HepG2 (cell line): ENCODE results near the gene GAL3ST2. TPM values are rescaled to one million over a fixed set of nuclear protein-coding genes. Genes with fewer than 3 reads are reported as not detected.

Source experiments
- DR1 ChIP-seq: sonication (generic); formaldehyde crosslinking; IDR thresholded peaks from 2 replicates; pipeline ENCODE4 v1.8.0; 2021; ENCODE audit warnings: mild to moderate bottlenecking, missing genetic modification reagents, inconsistent platforms
- GATAD1 ChIP-seq: IDR thresholded peaks from 2 replicates; pipeline ENCODE4 v1.6.1; 2016; ENCODE audit warnings: missing genetic modification reagents, missing compliant biosample characterization
- GATAD2A ChIP-seq: IDR thresholded peaks from 2 replicates; pipeline ENCODE4 v1.6.1; 2016
- HNRNPH1 ChIP-seq: fragments of 200-400 bp; formaldehyde crosslinking; optimal IDR thresholded peaks from 2 replicates; pipeline ENCODE3; 2017; ENCODE audit warnings: mild to moderate bottlenecking, low read depth, low read length
- KLF13 ChIP-seq: sonication (generic); formaldehyde crosslinking; IDR thresholded peaks from 2 replicates; pipeline ENCODE4 v1.4.0; 2020; ENCODE audit warnings: mild to moderate bottlenecking, missing genetic modification reagents
- PAF1 ChIP-seq: IDR thresholded peaks from 2 replicates; pipeline ENCODE4 v1.6.1; 2016; ENCODE audit warnings: missing genetic modification reagents, missing compliant biosample characterization
- POLR2A ChIP-seq, 2 experiments: IDR thresholded peaks; 2 replicates each; pipeline ENCODE4 v1.6.1; 2011; ENCODE audit warnings: low read depth in 2 of 2, low read length in 2 of 2, mild to moderate bottlenecking in 1 of 2, moderate library complexity in 1 of 2; ENCODE audit not compliant: insufficient read depth in 1 of 2
- SNRNP70 ChIP-seq: fragments of 200-400 bp; formaldehyde crosslinking; IDR thresholded peaks from 2 replicates; pipeline ENCODE4 v1.6.1; 2017; ENCODE audit warnings: mild to moderate bottlenecking, low read depth, low read length, moderate library complexity
- ZKSCAN1 ChIP-seq: fragments of 150-350 bp; IDR thresholded peaks from 2 replicates; pipeline ENCODE4 v1.6.1; 2014; ENCODE audit warnings: low read length
- ZMYM2 ChIP-seq: sonication (generic); formaldehyde crosslinking; IDR thresholded peaks from 2 replicates; pipeline ENCODE4 v1.8.0; 2022; ENCODE audit warnings: mild to moderate bottlenecking, missing genetic modification reagents
- ZNF17 ChIP-seq: sonication (generic); formaldehyde crosslinking; IDR thresholded peaks from 2 replicates; pipeline ENCODE4 v1.5.0; 2020; ENCODE audit warnings: mild to moderate bottlenecking, missing genetic modification reagents
- ZNF207 ChIP-seq: fragments of 450-650 bp; IDR thresholded peaks from 2 replicates; pipeline ENCODE4 v1.6.1; 2016; ENCODE audit warnings: antibody characterized with exemption, borderline replicate concordance
- ZNF264 ChIP-seq: sonication (generic); formaldehyde crosslinking; IDR thresholded peaks from 2 replicates; pipeline ENCODE4 v1.4.0; 2020; ENCODE audit warnings: missing genetic modification reagents
- ZNF552 ChIP-seq: sonication (generic); formaldehyde crosslinking; IDR thresholded peaks from 2 replicates; pipeline ENCODE4 v1.9.0; 2022; ENCODE audit warnings: missing genetic modification reagents, mild to moderate bottlenecking, borderline replicate concordance
- ZNF792 ChIP-seq: IDR thresholded peaks from 2 replicates; pipeline ENCODE4 v1.6.1; 2016
- ZNF879 ChIP-seq: sonication (generic); formaldehyde crosslinking; IDR thresholded peaks from 2 replicates; pipeline ENCODE4 v1.8.1; 2023; ENCODE audit warnings: missing genetic modification reagents
- polyA plus RNA-seq, 8 experiments: library from polyadenylated mRNA; depleted of rRNA in 3 of 8; stranded (reverse) in 7 of 8; unstranded in 1 of 8; fragments of >200 nt; fragmentation: Illumina TruSeq in 4 of 8; extraction: Trizol in 4 of 8; gene quantifications; 2 replicates each; pipeline versions ENCODE4 v1.2.1 to v1.2.3, GENCODE V29; 2011 to 2016; ENCODE audit warnings: low read depth in 4 of 8, missing spikeins in 1 of 8, mixed read lengths in 1 of 8; ENCODE audit not compliant: insufficient read depth in 1 of 8
- total RNA-seq, 5 experiments: library from RNA; depleted of rRNA; stranded (reverse); fragments of >200 nt; fragmentation: Illumina TruSeq; extraction: Trizol; gene quantifications; 2 replicates each; pipeline ENCODE4 v1.2.3, GENCODE V29; 2016; ENCODE audit warnings: low read depth in 1 of 5
- TF ChIP-seq, protein P1 (sequence below): sonication (generic); formaldehyde crosslinking; IDR thresholded peaks from 2 replicates; pipeline ENCODE4 v1.5.0; 2020; ENCODE audit warnings: missing genetic modification reagents, mild to moderate bottlenecking, borderline replicate concordance
- TF ChIP-seq, protein P2 (sequence below): sonication (generic); formaldehyde crosslinking; IDR thresholded peaks from 2 replicates; pipeline ENCODE4 v1.4.0; 2020; ENCODE audit warnings: mild to moderate bottlenecking, missing genetic modification reagents
- TF ChIP-seq, protein P3 (sequence below): IDR thresholded peaks from 2 replicates; pipeline ENCODE4 v1.6.1; 2016
- TF ChIP-seq, protein P4 (sequence below): sonication (generic); formaldehyde crosslinking; IDR thresholded peaks from 2 replicates; pipeline ENCODE4 v1.8.1; 2022; ENCODE audit warnings: low read depth, mild to moderate bottlenecking, missing genetic modification reagents
- TF ChIP-seq, protein P5 (sequence below): sonication (generic); formaldehyde crosslinking; IDR thresholded peaks from 2 replicates; pipeline ENCODE4 v1.4.0; 2020; ENCODE audit warnings: missing genetic modification reagents

The GAL3ST2 gene
- total and polyA plus RNA-seq, 2 of the 13 experiments (the other 11 are each of a cell fraction or from before 2014, with no cell fraction given): 0.17 to 0.20 TPM

DNA sequence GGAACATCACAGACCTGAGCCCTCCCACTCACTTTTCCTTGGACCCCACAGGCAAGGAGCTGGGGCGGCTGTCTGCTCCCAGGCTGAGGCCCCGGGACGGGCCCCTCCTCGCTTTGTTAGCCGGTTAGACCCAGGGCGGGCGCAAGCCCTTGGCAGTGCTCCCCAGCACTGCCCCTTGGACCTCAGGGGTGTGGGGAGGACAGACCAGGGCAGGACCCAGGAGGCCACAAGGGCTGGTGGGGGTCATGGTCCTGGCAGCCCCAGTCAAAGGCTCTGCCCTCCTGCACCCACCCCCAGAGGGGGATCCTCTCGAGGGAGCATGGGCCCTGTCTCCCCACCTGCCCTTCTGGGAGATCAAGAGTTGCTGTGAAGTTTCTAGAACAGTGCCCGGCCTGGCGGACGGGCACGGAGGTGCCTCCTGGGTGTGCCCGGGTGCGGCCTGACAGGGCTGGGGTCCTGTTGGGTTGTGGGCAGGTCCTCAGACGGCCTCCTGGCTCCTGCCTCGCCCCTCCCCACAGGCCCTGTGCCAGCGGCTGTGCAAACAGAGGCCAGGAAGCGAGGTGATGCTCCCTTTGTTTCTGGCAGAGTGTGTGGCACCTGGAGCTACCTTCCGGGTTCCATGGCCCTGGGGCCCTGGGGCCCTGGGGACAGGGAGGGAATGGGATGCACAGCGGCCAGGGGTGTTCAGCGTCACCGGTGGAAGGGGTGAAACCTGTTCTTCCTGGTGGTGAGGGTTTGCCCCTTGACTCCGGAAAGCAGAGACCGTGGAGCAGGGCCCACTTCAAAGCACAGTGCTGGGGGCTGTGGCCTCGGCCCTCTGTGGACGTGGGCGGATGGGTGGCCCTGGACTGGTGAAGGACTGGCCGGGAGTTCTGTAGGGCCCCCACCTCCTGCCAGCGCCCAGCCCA, 2.9 kb upstream of the GAL3ST2 start (continued):
- TF ChIP-seq, protein P1, sequence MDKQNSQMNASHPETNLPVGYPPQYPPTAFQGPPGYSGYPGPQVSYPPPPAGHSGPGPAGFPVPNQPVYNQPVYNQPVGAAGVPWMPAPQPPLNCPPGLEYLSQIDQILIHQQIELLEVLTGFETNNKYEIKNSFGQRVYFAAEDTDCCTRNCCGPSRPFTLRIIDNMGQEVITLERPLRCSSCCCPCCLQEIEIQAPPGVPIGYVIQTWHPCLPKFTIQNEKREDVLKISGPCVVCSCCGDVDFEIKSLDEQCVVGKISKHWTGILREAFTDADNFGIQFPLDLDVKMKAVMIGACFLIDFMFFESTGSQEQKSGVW (CRISPR knock-in tag): no peak
- TF ChIP-seq ZNF264: 0 out of 2 replicates have a peak, but pooled peaks have one; percentile 7
- TF ChIP-seq PAF1: 0 out of 2 replicates have a peak, but pooled peaks have one; percentile 39
- TF ChIP-seq SNRNP70: no peak
- TF ChIP-seq ZKSCAN1: no peak
- TF ChIP-seq, protein P2, sequence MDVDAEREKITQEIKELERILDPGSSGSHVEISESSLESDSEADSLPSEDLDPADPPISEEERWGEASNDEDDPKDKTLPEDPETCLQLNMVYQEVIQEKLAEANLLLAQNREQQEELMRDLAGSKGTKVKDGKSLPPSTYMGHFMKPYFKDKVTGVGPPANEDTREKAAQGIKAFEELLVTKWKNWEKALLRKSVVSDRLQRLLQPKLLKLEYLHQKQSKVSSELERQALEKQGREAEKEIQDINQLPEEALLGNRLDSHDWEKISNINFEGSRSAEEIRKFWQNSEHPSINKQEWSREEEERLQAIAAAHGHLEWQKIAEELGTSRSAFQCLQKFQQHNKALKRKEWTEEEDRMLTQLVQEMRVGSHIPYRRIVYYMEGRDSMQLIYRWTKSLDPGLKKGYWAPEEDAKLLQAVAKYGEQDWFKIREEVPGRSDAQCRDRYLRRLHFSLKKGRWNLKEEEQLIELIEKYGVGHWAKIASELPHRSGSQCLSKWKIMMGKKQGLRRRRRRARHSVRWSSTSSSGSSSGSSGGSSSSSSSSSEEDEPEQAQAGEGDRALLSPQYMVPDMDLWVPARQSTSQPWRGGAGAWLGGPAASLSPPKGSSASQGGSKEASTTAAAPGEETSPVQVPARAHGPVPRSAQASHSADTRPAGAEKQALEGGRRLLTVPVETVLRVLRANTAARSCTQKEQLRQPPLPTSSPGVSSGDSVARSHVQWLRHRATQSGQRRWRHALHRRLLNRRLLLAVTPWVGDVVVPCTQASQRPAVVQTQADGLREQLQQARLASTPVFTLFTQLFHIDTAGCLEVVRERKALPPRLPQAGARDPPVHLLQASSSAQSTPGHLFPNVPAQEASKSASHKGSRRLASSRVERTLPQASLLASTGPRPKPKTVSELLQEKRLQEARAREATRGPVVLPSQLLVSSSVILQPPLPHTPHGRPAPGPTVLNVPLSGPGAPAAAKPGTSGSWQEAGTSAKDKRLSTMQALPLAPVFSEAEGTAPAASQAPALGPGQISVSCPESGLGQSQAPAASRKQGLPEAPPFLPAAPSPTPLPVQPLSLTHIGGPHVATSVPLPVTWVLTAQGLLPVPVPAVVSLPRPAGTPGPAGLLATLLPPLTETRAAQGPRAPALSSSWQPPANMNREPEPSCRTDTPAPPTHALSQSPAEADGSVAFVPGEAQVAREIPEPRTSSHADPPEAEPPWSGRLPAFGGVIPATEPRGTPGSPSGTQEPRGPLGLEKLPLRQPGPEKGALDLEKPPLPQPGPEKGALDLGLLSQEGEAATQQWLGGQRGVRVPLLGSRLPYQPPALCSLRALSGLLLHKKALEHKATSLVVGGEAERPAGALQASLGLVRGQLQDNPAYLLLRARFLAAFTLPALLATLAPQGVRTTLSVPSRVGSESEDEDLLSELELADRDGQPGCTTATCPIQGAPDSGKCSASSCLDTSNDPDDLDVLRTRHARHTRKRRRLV (CRISPR knock-in tag): no peak
- no peak for TF ChIP-seq ZNF17 (CRISPR knock-in tag)
- no peak for TF ChIP-seq ZNF207
- TF ChIP-seq ZMYM2 (CRISPR knock-in tag): peak; percentile 22; the same call in 1 of the 2 replicates
- TF ChIP-seq, protein P3, sequence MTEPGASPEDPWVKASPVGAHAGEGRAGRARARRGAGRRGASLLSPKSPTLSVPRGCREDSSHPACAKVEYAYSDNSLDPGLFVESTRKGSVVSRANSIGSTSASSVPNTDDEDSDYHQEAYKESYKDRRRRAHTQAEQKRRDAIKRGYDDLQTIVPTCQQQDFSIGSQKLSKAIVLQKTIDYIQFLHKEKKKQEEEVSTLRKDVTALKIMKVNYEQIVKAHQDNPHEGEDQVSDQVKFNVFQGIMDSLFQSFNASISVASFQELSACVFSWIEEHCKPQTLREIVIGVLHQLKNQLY (CRISPR knock-in tag): peak; percentile 28; the same call in 1 of the 2 replicates
- TF ChIP-seq ZNF552: peak; percentile 27; the same call in 1 of the 2 replicates
- no peak for TF ChIP-seq ZNF879 (CRISPR knock-in tag)
- TF ChIP-seq KLF13 (CRISPR knock-in tag): no peak
- TF ChIP-seq, protein P4, sequence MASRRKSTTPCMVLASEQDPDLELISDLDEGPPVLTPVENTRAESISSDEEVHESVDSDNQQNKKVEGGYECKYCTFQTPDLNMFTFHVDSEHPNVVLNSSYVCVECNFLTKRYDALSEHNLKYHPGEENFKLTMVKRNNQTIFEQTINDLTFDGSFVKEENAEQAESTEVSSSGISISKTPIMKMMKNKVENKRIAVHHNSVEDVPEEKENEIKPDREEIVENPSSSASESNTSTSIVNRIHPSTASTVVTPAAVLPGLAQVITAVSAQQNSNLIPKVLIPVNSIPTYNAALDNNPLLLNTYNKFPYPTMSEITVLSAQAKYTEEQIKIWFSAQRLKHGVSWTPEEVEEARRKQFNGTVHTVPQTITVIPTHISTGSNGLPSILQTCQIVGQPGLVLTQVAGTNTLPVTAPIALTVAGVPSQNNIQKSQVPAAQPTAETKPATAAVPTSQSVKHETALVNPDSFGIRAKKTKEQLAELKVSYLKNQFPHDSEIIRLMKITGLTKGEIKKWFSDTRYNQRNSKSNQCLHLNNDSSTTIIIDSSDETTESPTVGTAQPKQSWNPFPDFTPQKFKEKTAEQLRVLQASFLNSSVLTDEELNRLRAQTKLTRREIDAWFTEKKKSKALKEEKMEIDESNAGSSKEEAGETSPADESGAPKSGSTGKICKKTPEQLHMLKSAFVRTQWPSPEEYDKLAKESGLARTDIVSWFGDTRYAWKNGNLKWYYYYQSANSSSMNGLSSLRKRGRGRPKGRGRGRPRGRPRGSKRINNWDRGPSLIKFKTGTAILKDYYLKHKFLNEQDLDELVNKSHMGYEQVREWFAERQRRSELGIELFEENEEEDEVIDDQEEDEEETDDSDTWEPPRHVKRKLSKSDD (CRISPR knock-in tag): peak; percentile 61
- TF ChIP-seq GATAD1 (CRISPR knock-in tag): peak; percentile 71
- peak; percentile 72 for TF ChIP-seq HNRNPH1
- TF ChIP-seq, protein P5, sequence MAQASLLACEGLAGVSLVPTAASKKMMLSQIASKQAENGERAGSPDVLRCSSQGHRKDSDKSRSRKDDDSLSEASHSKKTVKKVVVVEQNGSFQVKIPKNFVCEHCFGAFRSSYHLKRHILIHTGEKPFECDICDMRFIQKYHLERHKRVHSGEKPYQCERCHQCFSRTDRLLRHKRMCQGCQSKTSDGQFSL: no peak
- peak; percentile 68 for TF ChIP-seq GATAD2A (CRISPR knock-in tag)
- TF ChIP-seq DR1 (CRISPR knock-in tag): no peak
- TF ChIP-seq ZNF792 (CRISPR knock-in tag): peak; percentile 25; the same call in 1 of the 2 replicates
- peak in 1 of 2 experiments; percentile 64; a peak in 2 of 4 replicates for TF ChIP-seq POLR2A (IDR thresholded peaks at IDR 0.05; ENCODE audit: insufficient read depth in 1 of 2, low read depth in 2 of 2, low read length in 2 of 2)
